Mucosa of descending colon (tissue), 3 donors: ENCODE results near the gene KIF20B. TPM values are rescaled to one million over a fixed set of nuclear protein-coding genes. Genes with fewer than 3 reads are reported as not detected.
"Not testable (repeated sequence)": the region's sequence is repeated elsewhere in the genome, so short reads cannot be mapped to it uniquely, and the experiment has no call there.

Experiments
- ATAC-seq: fragments of 200-7000 bp; cut with Tn5 transposase; one replicate; pipeline ENCODE4 v1.9.1; 2020; ENCODE audit warnings: mild to moderate bottlenecking, moderate library complexity
- DNase-seq, 3 donors: peaks; one replicate each; pipeline ENCODE4 v3.0.0-alpha.2; 2020
- H3K36me3 ChIP-seq: fragments of 200-600 bp; one replicate; pipeline ENCODE4 v1.8.0; 2021; ENCODE audit warnings: low read depth, mild to moderate bottlenecking
- H3K4me1 ChIP-seq: fragments of 200-600 bp; one replicate; pipeline ENCODE4 v1.8.0; 2021; ENCODE audit warnings: low read depth, mild to moderate bottlenecking
- H3K4me3 ChIP-seq: fragments of 200-600 bp; one replicate; pipeline ENCODE4 v1.8.0; 2021; ENCODE audit warnings: mild to moderate bottlenecking
- H3K9me3 ChIP-seq: fragments of 200-600 bp; one replicate; pipeline ENCODE4 v1.8.0; 2021; ENCODE audit warnings: mild to moderate bottlenecking
- CTCF ChIP-seq: fragments of 200-600 bp; IDR thresholded peaks from one replicate; pipeline ENCODE4 v1.8.0; 2022; ENCODE audit warnings: antibody characterized with exemption, mild to moderate bottlenecking
- intact Hi-C, 2 donors: fragments of 100-400 bp; cut with DNase I in 1 of 2; cut with micrococcal nuclease in 1 of 2; formaldehyde crosslinking; loops; one replicate each; pipeline versions ENCODE4 v1.11.0 to v1.11.1; 2022; cut with DNase I, micrococcal nuclease
- total RNA-seq, 3 donors: library from RNA; stranded (reverse); fragmentation: NEBNext Ultra II Directional in 2 of 3; extraction: Animal tissue kit (Norgen Biotek cat#: 25700) in 2 of 3; gene quantifications; one replicate each; pipeline versions ENCODE4 v1.2.1 to v1.2.4, GENCODE V29; 2021 to 2023
- donor health status: DM: no; HTN: no; CAD: no; lungs with moderate emphysema.
- donor health status: DM: no; HTN: no; CAD: no.
- donor health status: DM: no; HTN: yes; CAD: no.

The KIF20B gene
- total RNA-seq, 3 donors from 2014 or later: 6.0 to 16.8 (median 7.5) TPM

GRCh38 chr10:89814278-89814677 lies 112.9 kb downstream of the KIF20B start:
- H3K4me3 ChIP-seq: no peak overlapping the region
- H3K4me1 ChIP-seq: no peaks in the 10 kb centered on the region
- intact Hi-C loops: no loop called here
- no peak for ATAC-seq
- no peak for TF ChIP-seq CTCF
- H3K36me3 ChIP-seq: no peaks in the 10 kb centered on the region
- DNase-seq: no peak
- no peaks in the 10 kb centered on the region for H3K9me3 ChIP-seq

- ATAC-seq: peak; percentile 10
- intact Hi-C loops: no loop called here
- Histone ChIP-seq H3K4me3 (no peak overlapping the region), H3K36me3 (no peaks in the 10 kb centered on the region), H3K9me3 (no peaks in the 10 kb centered on the region), H3K4me1 (no peaks in the 10 kb centered on the region)
- TF ChIP-seq CTCF: no peak
- DNase-seq: no peak
Measured at GRCh38 chr10:89815049-89815853, 113.9 kb downstream of the KIF20B start.

- ATAC-seq, intact Hi-C loops, H3K9me3 ChIP-seq, H3K36me3 ChIP-seq, DNase-seq, H3K4me1 ChIP-seq, H3K4me3 ChIP-seq: not testable (repeated sequence)
Measured at GRCh38 chr10:89819008-89819407, 117.6 kb downstream of the KIF20B start.

Other genes with a start within 250 kb of the KIF20B start
- under 1 TPM; 0.12 to 0.47 (median 0.23) TPM for gene SLC16A12, start 166.0 kb upstream of the KIF20B start, total RNA-seq
- 10 to 100 TPM; 23.2 to 67.4 (median 24.1) TPM for gene PANK1, start 56.3 kb upstream of the KIF20B start, total RNA-seq